ENCODE data around the gene ZNF423.

The ZNF423 gene

DNA sequence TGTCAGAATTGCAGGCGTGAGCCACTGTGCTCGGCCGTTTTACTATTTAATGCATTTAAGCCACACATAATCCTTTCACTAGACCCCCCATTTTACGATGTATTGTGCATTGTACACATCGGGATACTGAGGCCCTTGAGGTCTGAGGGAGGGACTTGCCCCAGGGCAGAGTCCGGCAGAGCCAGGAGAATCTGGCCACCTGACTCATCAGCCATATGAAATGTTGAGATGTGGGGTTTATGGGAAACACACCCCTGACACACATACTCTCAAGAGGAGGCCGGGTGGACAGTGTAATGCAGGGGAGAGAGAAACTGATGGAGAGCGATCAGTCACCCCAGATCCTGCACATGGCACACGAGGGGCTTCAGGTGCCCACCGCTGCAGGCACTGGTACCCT, 196.6 kb downstream of the ZNF423 start:
- no peak for DNase-seq

GRCh38 chr16:49658531-49658930, 197.4 kb downstream of the ZNF423 start:
- DNase-seq = no peak

DNA sequence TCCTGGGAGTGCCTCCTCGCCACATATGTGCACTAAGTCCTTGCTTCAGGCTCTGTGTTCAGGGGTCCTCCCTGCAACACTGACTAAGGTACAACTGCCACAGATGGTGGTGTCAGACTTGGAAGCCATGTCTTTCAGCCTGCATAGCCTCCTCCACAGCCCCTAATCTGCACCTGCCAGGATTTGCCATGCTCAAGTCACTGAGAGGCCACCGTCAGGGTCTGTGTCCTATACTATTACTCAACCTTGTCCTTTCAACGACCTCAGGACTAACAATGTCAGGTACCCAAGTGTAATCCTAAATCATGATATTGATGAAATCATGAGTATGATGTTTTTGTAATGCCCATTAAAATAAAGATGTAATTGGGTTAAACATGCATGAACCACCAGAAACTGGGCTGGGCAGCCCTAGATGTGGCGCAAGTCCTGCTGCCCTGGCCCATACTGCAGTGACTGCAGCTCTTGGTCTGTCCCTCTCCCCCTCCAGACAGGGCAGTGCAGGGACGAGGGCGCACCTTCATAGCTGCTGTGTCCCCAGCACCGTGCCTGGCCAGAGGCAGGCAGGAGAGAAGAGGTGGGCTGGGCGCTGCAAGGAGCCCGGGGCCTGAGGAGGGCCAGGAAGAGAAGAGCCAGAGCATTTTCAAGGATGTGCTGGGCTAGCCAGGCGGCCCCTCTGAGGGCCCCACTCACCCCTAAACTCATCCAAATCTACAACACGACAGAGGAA, 198.0 kb downstream of the ZNF423 start:
- no peak for DNase-seq

DNA sequence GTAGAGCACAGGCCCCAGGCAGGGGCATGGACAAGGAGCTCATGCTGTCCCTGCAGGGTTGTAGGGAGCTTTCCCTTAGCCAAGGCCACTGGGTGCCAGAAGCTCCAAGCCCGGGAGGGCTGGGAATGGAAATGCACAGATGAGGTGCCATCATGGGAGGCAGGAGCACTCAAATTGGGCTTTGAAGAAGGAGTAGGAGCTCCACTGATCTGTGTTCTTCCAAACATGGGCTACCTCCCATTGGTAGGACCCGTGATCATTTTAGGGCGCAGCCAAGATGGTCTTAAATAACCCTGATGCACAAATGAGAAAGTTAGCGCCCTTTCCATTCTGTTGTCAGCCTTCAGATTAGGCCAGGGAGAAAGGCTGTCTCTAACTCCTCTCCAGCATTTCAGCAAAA, 201.5 kb downstream of the ZNF423 start:
- DNase-seq = no peak

DNA sequence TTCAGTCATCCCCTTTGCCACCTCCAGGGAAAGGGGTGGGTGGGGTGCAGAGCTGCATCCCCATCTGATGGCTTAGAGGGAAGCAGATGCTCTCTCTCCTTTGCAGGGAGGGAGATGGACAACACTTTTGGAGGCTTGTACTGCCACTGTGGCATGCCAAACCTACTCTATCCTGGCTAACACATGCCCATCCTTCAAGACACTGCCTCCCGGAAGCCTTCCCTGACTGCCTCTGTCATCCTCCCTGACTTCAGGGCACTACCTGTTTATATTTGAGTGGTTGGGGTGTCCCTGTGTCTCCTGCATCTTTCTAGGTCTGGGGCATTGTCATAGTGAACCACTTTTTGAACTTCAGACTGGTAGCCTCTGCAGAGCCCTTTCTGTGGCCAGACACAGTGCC, 202.3 kb downstream of the ZNF423 start:
- DNase-seq = no peak

GRCh38 chr16:49653173-49653570, 202.7 kb downstream of the ZNF423 start:
- no peak for DNase-seq

GRCh38 chr16:49652456-49653172, 203.3 kb downstream of the ZNF423 start:
- DNase-seq = no peak

- DNase-seq = no peak
These were observed 203.9 kb downstream of the ZNF423 start for GRCh38 chr16:49651996-49652395.

DNA sequence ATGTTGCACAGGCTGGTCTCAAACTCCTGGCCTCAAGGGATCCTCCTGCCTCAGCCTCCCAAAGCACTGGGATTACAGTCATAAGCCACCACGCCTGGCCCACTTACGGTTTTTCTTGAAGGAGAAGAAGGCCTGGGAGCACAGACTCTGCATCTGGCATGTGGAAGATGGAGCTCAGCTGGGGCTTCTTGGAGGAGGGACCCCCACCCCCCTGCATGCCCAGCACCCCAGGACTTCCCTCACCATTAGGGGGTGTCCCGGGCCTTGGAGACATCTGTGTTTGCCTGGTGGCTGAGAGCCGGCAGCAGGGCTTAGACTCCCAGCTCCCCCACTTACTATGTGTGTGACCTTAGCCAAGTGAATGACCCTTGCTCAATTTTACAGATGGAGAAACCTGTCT, 204.7 kb downstream of the ZNF423 start:
- no peak for DNase-seq

- DNase-seq = no peak
These were observed 205.3 kb downstream of the ZNF423 start for GRCh38 chr16:49650603-49651002.

DNA sequence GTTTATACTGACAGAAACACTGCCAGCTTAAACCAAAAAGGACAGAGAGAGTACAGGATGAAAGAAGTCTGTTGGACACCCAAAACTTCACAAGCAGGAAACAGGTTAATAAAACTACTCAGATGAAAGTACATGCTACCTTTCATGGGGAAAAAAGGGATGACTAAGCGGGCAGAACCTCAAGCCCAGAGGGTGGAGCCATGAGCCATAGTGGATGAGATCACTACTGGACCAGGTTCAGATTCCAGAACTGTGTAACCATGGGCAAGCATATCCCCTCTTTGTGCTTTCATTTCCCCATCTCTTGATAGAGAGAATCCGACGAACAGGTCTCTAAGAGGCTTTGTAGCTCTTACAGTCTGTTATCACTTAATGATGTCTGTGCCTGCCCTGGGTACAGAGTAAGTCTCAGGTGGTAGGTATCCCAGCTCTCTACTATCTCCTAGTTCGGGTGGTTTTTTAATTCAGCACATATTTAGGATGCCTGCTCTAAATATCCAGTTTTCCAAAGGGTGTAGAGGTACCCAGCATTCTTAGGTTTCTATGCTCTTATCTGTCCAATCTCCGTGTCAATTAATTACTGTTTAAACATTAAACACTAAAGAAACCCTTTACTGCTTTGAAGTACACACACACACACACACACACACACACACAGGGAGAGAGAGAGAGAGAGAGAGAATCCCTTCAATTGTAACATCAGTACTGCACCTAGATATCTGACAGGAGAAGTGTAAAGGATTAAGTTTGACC, 206.7 kb downstream of the ZNF423 start:
- DNase-seq = no peak

- DNase-seq = no peak
These were observed 208.2 kb downstream of the ZNF423 start for GRCh38 chr16:49647673-49648072.

DNA sequence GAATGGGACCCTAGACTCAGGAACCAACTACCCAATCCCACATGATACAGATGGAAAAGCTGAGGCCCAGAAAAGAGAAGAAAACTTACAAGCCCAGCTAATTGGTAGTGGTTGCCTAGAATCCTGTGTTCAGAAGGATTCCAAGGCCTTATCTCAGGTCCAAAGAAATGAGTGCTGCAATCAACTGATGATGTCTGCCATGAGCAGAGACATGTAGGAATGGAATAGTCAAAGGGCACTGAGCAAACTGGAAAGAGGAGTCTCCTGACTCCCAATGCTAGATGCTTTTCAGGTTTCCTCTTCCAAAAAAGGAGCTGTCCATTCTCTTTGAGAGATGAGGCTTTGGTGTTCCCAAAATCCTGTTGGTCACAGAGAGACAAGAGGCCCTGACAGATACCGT, 210.6 kb downstream of the ZNF423 start:
- DNase-seq = no peak

- no peak for DNase-seq
These were observed 211.8 kb downstream of the ZNF423 start for GRCh38 chr16:49644145-49644463.

GRCh38 chr16:49643429-49644144, 212.3 kb downstream of the ZNF423 start:
- no peak for DNase-seq

GRCh38 chr16:49641250-49641649, 214.7 kb downstream of the ZNF423 start:
- DNase-seq = no peak

- no peak for DNase-seq
These were observed 215.3 kb downstream of the ZNF423 start for GRCh38 chr16:49640581-49640980.

DNA sequence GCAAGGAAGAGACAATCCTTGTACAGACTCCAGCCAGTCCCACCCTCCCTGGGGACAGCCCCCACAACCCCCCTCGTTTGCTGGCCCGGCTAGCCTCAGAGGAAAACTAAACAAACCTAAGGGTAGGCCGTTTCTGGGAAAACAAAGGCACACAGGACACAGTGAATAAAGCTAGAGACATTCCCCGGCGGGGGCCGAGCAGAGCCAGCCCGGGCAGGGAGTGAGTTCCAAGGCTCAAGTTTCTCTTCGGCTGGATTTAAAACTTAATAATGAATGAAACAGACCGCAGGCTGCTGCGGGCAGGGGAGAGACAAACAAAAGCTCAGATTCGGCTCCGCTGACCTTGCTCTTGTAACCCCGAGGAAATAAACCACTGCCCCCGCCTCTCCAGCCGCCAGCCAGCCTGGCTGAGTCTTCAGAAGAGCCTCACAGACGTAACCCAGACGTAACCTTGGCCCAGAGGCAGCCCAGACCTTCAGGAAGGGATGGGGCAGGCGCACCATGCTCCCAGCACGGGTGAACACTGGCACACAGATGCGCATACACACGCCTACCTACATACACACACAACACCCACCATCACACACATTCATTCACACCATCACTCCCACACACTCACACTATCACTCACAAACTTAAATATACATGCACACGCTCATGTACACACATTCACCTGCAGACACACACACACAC, 216.0 kb downstream of the ZNF423 start:
- no peak for DNase-seq

- DNase-seq = no peak
These were observed 217.0 kb downstream of the ZNF423 start for GRCh38 chr16:49638673-49639610.

DNA sequence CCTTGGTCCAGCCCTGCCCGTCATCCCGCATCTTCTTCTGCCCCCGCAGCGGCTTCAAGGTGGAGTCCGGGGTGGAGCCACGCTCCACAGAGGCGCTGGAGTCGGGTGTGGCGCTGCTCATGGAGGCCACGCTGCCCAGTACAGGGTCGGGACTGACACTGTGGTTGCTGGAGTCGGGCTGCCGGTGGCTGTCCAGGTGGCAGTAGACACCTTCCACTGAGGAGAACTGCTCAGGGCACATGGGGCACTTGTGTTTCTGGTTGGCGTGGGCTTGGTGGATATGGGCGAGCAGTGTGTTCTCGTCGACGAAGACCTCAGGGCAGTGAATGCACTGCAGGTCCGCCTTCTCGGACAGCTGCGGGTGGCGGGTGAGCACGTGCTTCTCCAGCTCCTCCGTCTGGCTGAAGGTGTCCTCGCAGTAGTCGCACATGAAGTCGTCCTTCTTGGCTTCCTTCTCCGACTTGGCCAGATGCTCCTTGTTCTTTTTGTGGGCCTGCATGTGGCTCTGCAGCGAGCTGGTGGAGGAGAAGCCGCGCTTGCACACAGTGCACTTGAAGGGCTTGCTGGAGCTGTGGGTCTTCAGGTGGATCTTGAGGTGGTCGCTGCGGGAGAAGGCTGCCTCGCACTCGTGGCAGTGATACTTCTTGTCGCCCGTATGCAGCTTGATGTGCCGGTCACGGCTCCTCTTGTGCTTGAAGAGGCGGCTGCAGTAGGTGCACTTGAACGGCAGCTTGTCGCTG, 217.8 kb downstream of the ZNF423 start:
- no peak for DNase-seq

DNA sequence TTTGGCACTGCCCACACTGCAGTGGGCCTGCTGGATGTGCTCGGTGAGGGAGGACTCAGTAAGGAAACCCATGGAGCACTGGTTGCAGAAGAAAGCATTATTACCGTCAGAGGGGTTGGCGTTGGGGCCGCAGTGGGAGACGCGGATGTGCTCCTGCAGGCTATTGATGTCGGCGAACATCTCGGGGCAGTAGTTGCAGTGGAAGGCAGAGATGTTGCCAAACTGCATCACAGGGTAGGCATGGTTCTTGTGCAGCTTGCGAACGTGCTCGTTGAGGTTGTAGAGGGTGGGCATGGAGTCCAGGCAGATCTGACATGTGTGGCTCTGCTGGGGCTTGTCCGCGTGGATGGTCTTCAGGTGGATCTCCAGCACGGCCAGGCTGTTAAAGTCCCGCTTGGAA, 218.4 kb downstream of the ZNF423 start:
- no peak for DNase-seq

All from SHP77 (cell line).